ENCODE results near the gene TMSB10. TPM values are rescaled to one million over a fixed set of nuclear protein-coding genes. Genes with fewer than 3 reads are reported as not detected.

The TMSB10 gene
- total and polyA plus RNA-seq, 2 of the 13 experiments (the other 11 are each of a cell fraction or from before 2014, with no cell fraction given): 665 to 708 TPM

DNA sequence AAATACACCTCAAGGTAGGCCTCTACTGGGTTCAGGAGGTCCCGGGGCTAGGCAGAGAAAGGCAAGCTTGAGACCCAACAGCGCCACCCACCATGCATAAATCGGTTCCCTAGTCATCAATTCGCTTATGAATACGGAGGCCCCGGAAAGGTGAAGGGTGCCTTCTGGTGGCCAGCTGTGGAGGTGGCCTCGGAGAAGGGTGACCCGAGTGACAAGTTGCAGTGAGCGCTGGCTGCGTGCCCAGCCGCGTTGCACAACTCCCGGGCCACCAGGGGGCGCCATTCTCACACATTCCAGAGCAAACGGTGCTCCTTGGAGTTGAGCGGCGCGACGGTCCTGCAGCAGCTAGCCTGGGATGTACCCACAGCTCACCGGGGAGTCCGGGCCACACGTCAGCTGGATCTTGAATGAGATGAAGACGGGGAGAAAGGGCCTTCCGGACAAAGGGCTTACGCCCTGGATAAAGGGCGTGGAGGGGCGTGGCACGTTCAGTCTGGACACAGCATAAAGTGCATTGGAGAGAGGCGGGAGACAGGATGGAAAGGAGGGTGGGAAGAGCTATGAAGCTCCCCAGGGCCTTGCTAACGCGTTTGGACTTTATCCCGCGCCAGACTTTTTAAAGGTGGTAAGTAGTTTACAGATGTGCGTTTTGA, 20.4 kb downstream of the TMSB10 start (continued):
- TF ChIP-seq, protein P1, sequence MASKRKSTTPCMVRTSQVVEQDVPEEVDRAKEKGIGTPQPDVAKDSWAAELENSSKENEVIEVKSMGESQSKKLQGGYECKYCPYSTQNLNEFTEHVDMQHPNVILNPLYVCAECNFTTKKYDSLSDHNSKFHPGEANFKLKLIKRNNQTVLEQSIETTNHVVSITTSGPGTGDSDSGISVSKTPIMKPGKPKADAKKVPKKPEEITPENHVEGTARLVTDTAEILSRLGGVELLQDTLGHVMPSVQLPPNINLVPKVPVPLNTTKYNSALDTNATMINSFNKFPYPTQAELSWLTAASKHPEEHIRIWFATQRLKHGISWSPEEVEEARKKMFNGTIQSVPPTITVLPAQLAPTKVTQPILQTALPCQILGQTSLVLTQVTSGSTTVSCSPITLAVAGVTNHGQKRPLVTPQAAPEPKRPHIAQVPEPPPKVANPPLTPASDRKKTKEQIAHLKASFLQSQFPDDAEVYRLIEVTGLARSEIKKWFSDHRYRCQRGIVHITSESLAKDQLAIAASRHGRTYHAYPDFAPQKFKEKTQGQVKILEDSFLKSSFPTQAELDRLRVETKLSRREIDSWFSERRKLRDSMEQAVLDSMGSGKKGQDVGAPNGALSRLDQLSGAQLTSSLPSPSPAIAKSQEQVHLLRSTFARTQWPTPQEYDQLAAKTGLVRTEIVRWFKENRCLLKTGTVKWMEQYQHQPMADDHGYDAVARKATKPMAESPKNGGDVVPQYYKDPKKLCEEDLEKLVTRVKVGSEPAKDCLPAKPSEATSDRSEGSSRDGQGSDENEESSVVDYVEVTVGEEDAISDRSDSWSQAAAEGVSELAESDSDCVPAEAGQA (IDR thresholded peaks at IDR 0.05; ENCODE audit: low read depth): peak; percentile 80
- TF ChIP-seq, protein P1 (CRISPR knock-in tag; IDR thresholded peaks at IDR 0.05; ENCODE audit: borderline replicate concordance): no peak
- no peak for TF ChIP-seq PHB2 (IDR thresholded peaks at IDR 0.05; ENCODE audit: partially characterized antibody)
- peak; percentile 75 for TF ChIP-seq TBL1XR1 (IDR thresholded peaks at IDR 0.05; ENCODE audit: borderline replicate concordance, low read length, partially characterized antibody)
- TF ChIP-seq ZNF317 (CRISPR knock-in tag; IDR thresholded peaks at IDR 0.05): peak; percentile 90
- TF ChIP-seq SRSF4 (IDR thresholded peaks at IDR 0.05; ENCODE audit: low read depth, low read length, poor library complexity, severe bottlenecking): no peak
- no peak for TF ChIP-seq FOXK2 (IDR thresholded peaks at IDR 0.05)
- TF ChIP-seq ZBTB20 (CRISPR knock-in tag; IDR thresholded peaks at IDR 0.05; ENCODE audit: borderline replicate concordance, low read depth): peak; percentile 90; the same call in 1 of the 2 replicates
- 0 out of 2 replicates have a peak, but pooled peaks have one; percentile 13 for TF ChIP-seq MXD1 (CRISPR knock-in tag; IDR thresholded peaks at IDR 0.05)
- TF ChIP-seq NFE2L1 (CRISPR knock-in tag; IDR thresholded peaks at IDR 0.05; ENCODE audit: borderline replicate concordance): no peak
- peak; percentile 30; the same call in 1 of the 2 replicates for TF ChIP-seq PHF20 (CRISPR knock-in tag; IDR thresholded peaks at IDR 0.05)
- TF ChIP-seq, protein P2, sequence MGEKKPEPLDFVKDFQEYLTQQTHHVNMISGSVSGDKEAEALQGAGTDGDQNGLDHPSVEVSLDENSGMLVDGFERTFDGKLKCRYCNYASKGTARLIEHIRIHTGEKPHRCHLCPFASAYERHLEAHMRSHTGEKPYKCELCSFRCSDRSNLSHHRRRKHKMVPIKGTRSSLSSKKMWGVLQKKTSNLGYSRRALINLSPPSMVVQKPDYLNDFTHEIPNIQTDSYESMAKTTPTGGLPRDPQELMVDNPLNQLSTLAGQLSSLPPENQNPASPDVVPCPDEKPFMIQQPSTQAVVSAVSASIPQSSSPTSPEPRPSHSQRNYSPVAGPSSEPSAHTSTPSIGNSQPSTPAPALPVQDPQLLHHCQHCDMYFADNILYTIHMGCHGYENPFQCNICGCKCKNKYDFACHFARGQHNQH (CRISPR knock-in tag; IDR thresholded peaks at IDR 0.05): peak; percentile 96
- TF ChIP-seq TAF15 (IDR thresholded peaks at IDR 0.05; ENCODE audit: low read depth, low read length, poor library complexity, severe bottlenecking): peak; percentile 88
- TF ChIP-seq, protein P3, sequence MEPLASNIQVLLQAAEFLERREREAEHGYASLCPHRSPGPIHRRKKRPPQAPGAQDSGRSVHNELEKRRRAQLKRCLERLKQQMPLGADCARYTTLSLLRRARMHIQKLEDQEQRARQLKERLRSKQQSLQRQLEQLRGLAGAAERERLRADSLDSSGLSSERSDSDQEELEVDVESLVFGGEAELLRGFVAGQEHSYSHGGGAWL (CRISPR knock-in tag; IDR thresholded peaks at IDR 0.05): peak; percentile 75
- TF ChIP-seq ZNF569 (CRISPR knock-in tag; IDR thresholded peaks at IDR 0.05; ENCODE audit: borderline replicate concordance): no peak
- TF ChIP-seq STAT5B (CRISPR knock-in tag; IDR thresholded peaks at IDR 0.05): peak; percentile 73; the same call in 1 of the 2 replicates
- no peak for TF ChIP-seq HMGA1 (CRISPR knock-in tag; conservative IDR thresholded peaks at IDR 0.05)
- TF ChIP-seq, protein P4, sequence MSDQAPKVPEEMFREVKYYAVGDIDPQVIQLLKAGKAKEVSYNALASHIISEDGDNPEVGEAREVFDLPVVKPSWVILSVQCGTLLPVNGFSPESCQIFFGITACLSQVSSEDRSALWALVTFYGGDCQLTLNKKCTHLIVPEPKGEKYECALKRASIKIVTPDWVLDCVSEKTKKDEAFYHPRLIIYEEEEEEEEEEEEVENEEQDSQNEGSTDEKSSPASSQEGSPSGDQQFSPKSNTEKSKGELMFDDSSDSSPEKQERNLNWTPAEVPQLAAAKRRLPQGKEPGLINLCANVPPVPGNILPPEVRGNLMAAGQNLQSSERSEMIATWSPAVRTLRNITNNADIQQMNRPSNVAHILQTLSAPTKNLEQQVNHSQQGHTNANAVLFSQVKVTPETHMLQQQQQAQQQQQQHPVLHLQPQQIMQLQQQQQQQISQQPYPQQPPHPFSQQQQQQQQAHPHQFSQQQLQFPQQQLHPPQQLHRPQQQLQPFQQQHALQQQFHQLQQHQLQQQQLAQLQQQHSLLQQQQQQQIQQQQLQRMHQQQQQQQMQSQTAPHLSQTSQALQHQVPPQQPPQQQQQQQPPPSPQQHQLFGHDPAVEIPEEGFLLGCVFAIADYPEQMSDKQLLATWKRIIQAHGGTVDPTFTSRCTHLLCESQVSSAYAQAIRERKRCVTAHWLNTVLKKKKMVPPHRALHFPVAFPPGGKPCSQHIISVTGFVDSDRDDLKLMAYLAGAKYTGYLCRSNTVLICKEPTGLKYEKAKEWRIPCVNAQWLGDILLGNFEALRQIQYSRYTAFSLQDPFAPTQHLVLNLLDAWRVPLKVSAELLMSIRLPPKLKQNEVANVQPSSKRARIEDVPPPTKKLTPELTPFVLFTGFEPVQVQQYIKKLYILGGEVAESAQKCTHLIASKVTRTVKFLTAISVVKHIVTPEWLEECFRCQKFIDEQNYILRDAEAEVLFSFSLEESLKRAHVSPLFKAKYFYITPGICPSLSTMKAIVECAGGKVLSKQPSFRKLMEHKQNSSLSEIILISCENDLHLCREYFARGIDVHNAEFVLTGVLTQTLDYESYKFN (CRISPR knock-in tag; conservative IDR thresholded peaks at IDR 0.05): peak; percentile 78

Data from HepG2 (cell line).